SK-N-SH treated with all-trans-retinoic acid at 6 μM for 48 hours (cell line): ENCODE measurements around the gene KIF21A.

Experiments
- ATAC-seq: fragments of 200-7000 bp; cut with Tn5 transposase; 3 replicates; pipeline ENCODE4 v1.9.1; 2020; ENCODE audit warnings: mild to moderate bottlenecking, moderate library complexity
- ARNTL ChIP-seq: fragments of 450-650 bp; formaldehyde crosslinking; IDR thresholded peaks from 2 replicates; pipeline ENCODE4 v1.5.0; 2020; ENCODE audit warnings: low read depth, mild to moderate bottlenecking, moderate library complexity, borderline replicate concordance
- BACH2 ChIP-seq: fragments of 250-450 bp; sonication (Bioruptor Pico); IDR thresholded peaks from 2 replicates; pipeline ENCODE4 v1.9.0; 2021; ENCODE audit warnings: mild to moderate bottlenecking, borderline replicate concordance
- CREB5 ChIP-seq: fragments of 250-450 bp; sonication (Bioruptor Pico); IDR thresholded peaks from 2 replicates; pipeline ENCODE4 v1.5.1; 2020; ENCODE audit warnings: low read depth, mild to moderate bottlenecking, moderate library complexity
- CSDC2 ChIP-seq: fragments of 250-450 bp; sonication (Bioruptor Pico); IDR thresholded peaks from 2 replicates; pipeline ENCODE4 v1.5.0; 2020; ENCODE audit warnings: mild to moderate bottlenecking, moderate library complexity
- CSRNP3 ChIP-seq: fragments of 250-450 bp; sonication (Bioruptor Pico); IDR thresholded peaks from 2 replicates; pipeline ENCODE4 v1.5.1; 2021; ENCODE audit warnings: mild to moderate bottlenecking, moderate library complexity
- ESRRG ChIP-seq: fragments of 250-450 bp; sonication (Bioruptor Pico); IDR thresholded peaks from 2 replicates; pipeline ENCODE4 v1.6.1; 2021; ENCODE audit warnings: mild to moderate bottlenecking
- GLIS3 ChIP-seq: fragments of 250-450 bp; sonication (Bioruptor Pico); IDR thresholded peaks from 2 replicates; pipeline ENCODE4 v1.5.0; 2020; ENCODE audit warnings: mild to moderate bottlenecking, moderate library complexity
- ISL1 ChIP-seq: fragments of 250-450 bp; sonication (Bioruptor Pico); IDR thresholded peaks from 2 replicates; pipeline ENCODE4 v2.1.2; 2022; ENCODE audit warnings: mild to moderate bottlenecking, moderate library complexity
- OSR1 ChIP-seq: fragments of 250-450 bp; sonication (Bioruptor Pico); IDR thresholded peaks from 2 replicates; pipeline ENCODE4 v1.8.0; 2022; ENCODE audit warnings: moderate library complexity, mild to moderate bottlenecking, inconsistent platforms
- POU6F1 ChIP-seq: fragments of 250-450 bp; sonication (Bioruptor Pico); IDR thresholded peaks from 2 replicates; pipeline ENCODE4 v1.8.0; 2021; ENCODE audit warnings: low read depth, mild to moderate bottlenecking, moderate library complexity, borderline replicate concordance
- PPARA ChIP-seq: fragments of 250-450 bp; sonication (Bioruptor Pico); IDR thresholded peaks from 2 replicates; pipeline ENCODE4 v1.5.0; 2020; ENCODE audit warnings: mild to moderate bottlenecking, borderline replicate concordance
- RARB ChIP-seq: fragments of 250-450 bp; sonication (Bioruptor Pico); IDR thresholded peaks from 2 replicates; pipeline ENCODE4 v1.8.0; 2021; ENCODE audit warnings: mild to moderate bottlenecking, moderate library complexity
- SNAI2 ChIP-seq: fragments of 250-450 bp; sonication (Bioruptor Pico); IDR thresholded peaks from 2 replicates; pipeline ENCODE4 v1.5.0; 2020; ENCODE audit warnings: mild to moderate bottlenecking, moderate library complexity
- TCF4 ChIP-seq: fragments of 250-450 bp; sonication (Bioruptor Pico); IDR thresholded peaks from 2 replicates; pipeline ENCODE4 v1.8.0; 2021; ENCODE audit warnings: mild to moderate bottlenecking, moderate library complexity, borderline replicate concordance
- TOX ChIP-seq: fragments of 250-450 bp; sonication (Bioruptor Pico); IDR thresholded peaks from 2 replicates; pipeline ENCODE4 v1.8.0; 2021; ENCODE audit warnings: mild to moderate bottlenecking, moderate library complexity, borderline replicate concordance
- ZC3H10 ChIP-seq: fragments of 250-450 bp; sonication (Bioruptor Pico); IDR thresholded peaks from 2 replicates; pipeline ENCODE4 v1.5.1; 2021; ENCODE audit warnings: mild to moderate bottlenecking, moderate library complexity
- ZFP30 ChIP-seq: fragments of 450-650 bp; formaldehyde crosslinking; IDR thresholded peaks from 2 replicates; pipeline ENCODE4 v1.5.0; 2022; ENCODE audit warnings: mild to moderate bottlenecking, moderate library complexity
- ZNF565 ChIP-seq: fragments of 450-650 bp; formaldehyde crosslinking; conservative IDR thresholded peaks from 2 replicates; pipeline ENCODE4 v1.5.0; 2020; ENCODE audit warnings: low read depth, mild to moderate bottlenecking, moderate library complexity
- ZNF70 ChIP-seq: fragments of 450-650 bp; formaldehyde crosslinking; IDR thresholded peaks from 2 replicates; pipeline ENCODE4 v1.5.0; 2020; ENCODE audit warnings: mild to moderate bottlenecking, moderate library complexity
- ZNF8 ChIP-seq: fragments of 450-650 bp; formaldehyde crosslinking; IDR thresholded peaks from 2 replicates; pipeline ENCODE4 v1.5.0; 2020; ENCODE audit warnings: mild to moderate bottlenecking, moderate library complexity

Gene KIF21A

GRCh38 chr12:39413836-39414771 lies 28.8 kb downstream of the KIF21A start:
- TF ChIP-seq RARB (no peak), SNAI2 (CRISPR knock-in tag) (no peak), CREB5 (no peak), GLIS3 (CRISPR knock-in tag) (no peak), BACH2 (CRISPR knock-in tag) (no peak), TCF4 (peak; percentile 54; the same call in 1 of the 2 replicates), POU6F1 (CRISPR knock-in tag) (no peak), ISL1 (CRISPR knock-in tag) (peak; percentile 53), TOX (no peak), ZNF565 (CRISPR knock-in tag) (0 out of 2 replicates have a peak, but pooled peaks have one; percentile 18), OSR1 (CRISPR knock-in tag) (no peak)
- peak; percentile 40; the same call in 1 of the 3 replicates for ATAC-seq

GRCh38 chr12:39412210-39412609 lies 30.7 kb downstream of the KIF21A start:
- no peak for ATAC-seq
- no peak for TF ChIP-seq POU6F1 (CRISPR knock-in tag)
- no peak for TF ChIP-seq ESRRG (CRISPR knock-in tag)
- no peak for TF ChIP-seq SNAI2 (CRISPR knock-in tag)
- TF ChIP-seq CSRNP3 (CRISPR knock-in tag) = no peak
- TF ChIP-seq CSDC2 (CRISPR knock-in tag) = no peak
- TF ChIP-seq BACH2 (CRISPR knock-in tag) = no peak
- no peak for TF ChIP-seq ARNTL (CRISPR knock-in tag)
- no peak for TF ChIP-seq ZNF8 (CRISPR knock-in tag)
- no peak for TF ChIP-seq TCF4
- no peak for TF ChIP-seq OSR1 (CRISPR knock-in tag)
- TF ChIP-seq ZNF70 = no peak
- TF ChIP-seq CREB5 = no peak
- no peak for TF ChIP-seq ZFP30 (CRISPR knock-in tag)

- no peak for ATAC-seq
- TF ChIP-seq ZFP30 (CRISPR knock-in tag) (peak; percentile 76), OSR1 (CRISPR knock-in tag) (no peak)
- TF ChIP-seq, all 23 proteins: peak for 1
Observed at GRCh38 chr12:39406262-39406661, 36.7 kb downstream of the KIF21A start.

- no peak for ATAC-seq
- TF ChIP-seq ARNTL (CRISPR knock-in tag) (no peak), ZC3H10 (CRISPR knock-in tag) (no peak), CSDC2 (CRISPR knock-in tag) (no peak), PPARA (no peak)
- TF ChIP-seq, all 23 proteins: peak for 0
Observed at GRCh38 chr12:39405580-39405979, 37.3 kb downstream of the KIF21A start.
